K562 (cell line): Measurements from ENCODE around the gene CUL1. TPM values are rescaled to one million over a fixed set of nuclear protein-coding genes. Genes with fewer than 3 reads are reported as not detected.

ENCODE experiments used
- CBX1 ChIP-seq: sonication (generic); IDR thresholded peaks from 2 replicates; pipeline ENCODE4 v1.6.1; 2016; ENCODE audit warnings: antibody characterized with exemption, low read depth, mild to moderate bottlenecking
- CEBPG ChIP-seq, 3 experiments: fragments of 200-800 bp in 1 of 3; sonication (Bioruptor generic) in 1 of 3; sonication (generic) in 1 of 3; formaldehyde crosslinking in 1 of 3; IDR thresholded peaks in 2 of 3; conservative IDR thresholded peaks in 1 of 3; 2 replicates each; pipeline versions ENCODE4 v1.6.1 to v1.8.0; 2016 to 2022; ENCODE audit warnings: missing compliant biosample characterization in 2 of 3, missing genetic modification characterization in 2 of 3, mild to moderate bottlenecking in 1 of 3, missing genetic modification reagents in 1 of 3
- CGGBP1 ChIP-seq: fragments of 250-450 bp; sonication (Bioruptor Pico); IDR thresholded peaks from 2 replicates; pipeline ENCODE4 v1.9.0; 2021; ENCODE audit warnings: mild to moderate bottlenecking
- E4F1 ChIP-seq: fragments of 250-450 bp; sonication (Bioruptor Pico); IDR thresholded peaks from 2 replicates; pipeline ENCODE4 v1.5.0; 2021; ENCODE audit warnings: mild to moderate bottlenecking, borderline replicate concordance
- EP300 ChIP-seq: IDR thresholded peaks from 2 replicates; pipeline ENCODE4 v1.6.1; 2012; ENCODE audit warnings: low read length, improper control_type of control experiment
- FIP1L1 ChIP-seq: fragments of 200-400 bp; formaldehyde crosslinking; IDR thresholded peaks from 2 replicates; pipeline ENCODE4 v1.6.1; 2018; ENCODE audit warnings: mild to moderate bottlenecking, low read depth, low read length; ENCODE audit not compliant: poor library complexity, severe bottlenecking
- FOXJ3 ChIP-seq: sonication (generic); formaldehyde crosslinking; IDR thresholded peaks from 2 replicates; pipeline ENCODE4 v1.4.0; 2020; ENCODE audit warnings: mild to moderate bottlenecking, missing genetic modification reagents
- FOXO4 ChIP-seq: fragments of 450-650 bp; formaldehyde crosslinking; IDR thresholded peaks from 2 replicates; pipeline ENCODE4 v1.4.0; 2020; ENCODE audit warnings: mild to moderate bottlenecking, moderate library complexity
- OTX1 ChIP-seq: fragments of 450-650 bp; formaldehyde crosslinking; IDR thresholded peaks from 2 replicates; pipeline ENCODE4 v1.4.0; 2022; ENCODE audit warnings: mild to moderate bottlenecking
- POLR2A ChIP-seq: fragments of 450-650 bp; conservative IDR thresholded peaks from 2 replicates; pipeline ENCODE4 v1.6.1; 2016
- RBM15 ChIP-seq: fragments of 200-400 bp; formaldehyde crosslinking; IDR thresholded peaks from 2 replicates; pipeline ENCODE4 v1.6.1; 2018; ENCODE audit warnings: mild to moderate bottlenecking, low read length, moderate library complexity; ENCODE audit not compliant: insufficient read depth
- SMARCB1 ChIP-seq: IDR thresholded peaks from 2 replicates; pipeline ENCODE4 v1.6.1; 2011; ENCODE audit warnings: improper control_type of control experiment, low read depth; ENCODE audit not compliant: insufficient read length
- SRSF3 ChIP-seq: fragments of 200-400 bp; formaldehyde crosslinking; IDR thresholded peaks from 2 replicates; pipeline ENCODE4 v1.6.1; 2016; ENCODE audit warnings: mild to moderate bottlenecking, low read length, moderate library complexity; ENCODE audit not compliant: insufficient read depth
- TBP ChIP-seq: optimal IDR thresholded peaks from 2 replicates; pipeline ENCODE3; 2011; ENCODE audit warnings: low read depth, low read length, improper control_type of control experiment
- THAP12 ChIP-seq: fragments of 250-450 bp; sonication (Bioruptor Pico); IDR thresholded peaks from 2 replicates; pipeline ENCODE4 v1.9.0; 2021; ENCODE audit warnings: mild to moderate bottlenecking, inconsistent platforms
- ZBTB17 ChIP-seq: fragments of 450-650 bp; formaldehyde crosslinking; IDR thresholded peaks from 2 replicates; pipeline ENCODE4 v1.4.0; 2020; ENCODE audit warnings: mild to moderate bottlenecking
- ZHX1 ChIP-seq: fragments of 150-350 bp; conservative IDR thresholded peaks from 2 replicates; pipeline ENCODE4 v1.6.1; 2014; ENCODE audit warnings: low read length
- ZNF77 ChIP-seq: fragments of 250-450 bp; sonication (Bioruptor Pico); IDR thresholded peaks from 2 replicates; pipeline ENCODE4 v1.5.0; 2020
- polyA plus RNA-seq, 8 experiments: library from polyadenylated mRNA; depleted of rRNA in 4 of 8; stranded (reverse) in 5 of 8; unstranded in 3 of 8; fragments of >200 nt; fragmentation: Nextera tagmentation in 2 of 8; fragmentation: Illumina TruSeq in 1 of 8; extraction: Ambion mirVana in 2 of 8; extraction: Trizol in 1 of 8; gene quantifications; 2 replicates each; pipeline versions ENCODE4 v1.2.1 to v1.2.3, GENCODE V29; 2011 to 2014; ENCODE audit warnings: inconsistent platforms in 1 of 8, missing spikeins in 1 of 8
- total RNA-seq, 7 experiments: library from RNA; depleted of rRNA in 6 of 7; stranded (reverse); fragments of >200 nt in 6 of 7; fragmentation: Illumina TruSeq in 2 of 7; extraction: Trizol in 2 of 7; gene quantifications; 2 replicates each; pipeline versions ENCODE4 v1.2.1 to v1.2.3, GENCODE V29; 2011 to 2021; ENCODE audit warnings: low replicate concordance in 1 of 7

The CUL1 gene
- total and polyA plus RNA-seq, 9 of the 15 experiments (the other 6 are each of a cell fraction or from before 2014, with no cell fraction given): 31.5 to 107 (median 96.5) TPM

GRCh38 chr7:148699024-148699781 is 500 bp downstream of the CUL1 start (continued):
- TF ChIP-seq THAP12 (peak; percentile 83; the same call in 1 of the 2 replicates), SMARCB1 (no peak), RBM15 (no peak), CEBPG (CRISPR knock-in tag; IDR thresholded peaks at IDR 0.05) (peak; percentile 66), CEBPG (tag; conservative IDR thresholded peaks at IDR 0.05 in 1 of 2, IDR thresholded peaks at IDR 0.05 in 1 of 2) (peak; percentile 43 to 90; a peak in 3 of 4 replicates), CGGBP1 (CRISPR knock-in tag) (no peak), SRSF3 (peak; percentile 77; the same call in 1 of the 2 replicates), FOXO4 (CRISPR knock-in tag) (no peak), ZBTB17 (peak; percentile 79), FIP1L1 (no peak), TBP (no peak), POLR2A (peak; percentile 59), FOXJ3 (CRISPR knock-in tag) (no peak), E4F1 (CRISPR knock-in tag) (peak; percentile 87), OTX1 (CRISPR knock-in tag) (no peak), ZNF77 (CRISPR knock-in tag) (no peak), ZHX1 (no peak), EP300 (no peak), CBX1 (no peak; the same call in 1 of the 2 replicates)
